GM06990 (cell line): ENCODE data around the gene ARHGAP22.

Experiments used
- DNase-seq: peaks from one replicate; pipeline ENCODE4 v3.0.0-alpha.2; 2011; ENCODE audit not compliant: insufficient read length; ENCODE audit errors: extremely low read depth
- H3K27me3 ChIP-seq: replicated peaks from 2 replicates; pipeline ENCODE4 v1.6.0; 2011; ENCODE audit warnings: low read length; ENCODE audit not compliant: control insufficient read depth, insufficient read depth
- H3K36me3 ChIP-seq: 2 replicates; pipeline ENCODE4 v1.5.1; 2011; ENCODE audit warnings: low read length; ENCODE audit not compliant: control insufficient read depth, insufficient read depth
- H3K4me3 ChIP-seq: replicated peaks from 2 replicates; pipeline ENCODE4 v1.5.1; 2011; ENCODE audit warnings: low read depth, mild to moderate bottlenecking, control low read depth, low read length
- CTCF ChIP-seq: IDR thresholded peaks from 2 replicates; pipeline ENCODE4 v1.5.1; 2011; ENCODE audit warnings: low read length, control low read depth, mild to moderate bottlenecking, inconsistent platforms; ENCODE audit not compliant: insufficient read depth, poor library complexity, severe bottlenecking

ARHGAP22 gene

GRCh38 chr10:48442809-48443177 lies 162.1 kb downstream of the ARHGAP22 start:
- DNase-seq = no peak
- Histone ChIP-seq H3K27me3 (no peaks in the 10 kb centered on the region), H3K36me3 (no peaks in the 10 kb centered on the region), H3K4me3 (no peak overlapping the region)
- no peak for TF ChIP-seq CTCF

DNA sequence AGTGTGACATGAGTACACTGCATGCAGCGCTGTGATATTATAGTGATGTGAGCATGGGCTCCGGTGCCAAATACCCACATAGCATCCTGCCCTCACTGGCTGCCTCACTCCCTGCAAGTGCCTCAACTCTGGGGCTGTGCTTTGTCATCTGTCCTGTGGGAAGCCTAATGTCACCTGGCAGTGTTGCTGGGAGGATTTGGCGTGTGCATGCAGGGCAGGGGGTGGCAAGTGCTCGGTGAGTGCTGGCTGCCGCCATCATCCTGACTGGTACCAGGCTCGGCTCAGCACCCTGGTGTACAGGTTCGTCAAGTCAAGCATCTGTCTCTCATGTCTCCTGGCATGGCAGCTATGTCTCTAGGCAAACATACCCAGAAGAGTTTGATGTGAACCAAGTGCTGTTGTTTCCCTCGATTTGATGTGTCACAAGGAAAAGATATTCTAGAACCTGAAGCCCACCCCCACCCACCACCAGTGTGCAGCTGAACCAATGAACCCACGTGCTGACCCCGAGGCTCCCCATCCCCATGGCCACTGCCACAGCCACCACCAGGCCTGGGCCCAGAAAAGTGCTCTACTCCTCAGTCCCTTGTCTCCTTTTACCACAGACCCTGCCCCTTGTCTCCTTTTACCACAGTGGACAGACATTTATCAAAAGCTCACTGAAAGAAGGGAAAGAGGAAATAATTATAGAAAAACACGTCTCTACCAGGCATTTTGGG lies 162.6 kb downstream of the ARHGAP22 start:
- no peaks in the 10 kb centered on the region for H3K27me3 ChIP-seq
- H3K4me3 ChIP-seq = no peak overlapping the region
- no peaks in the 10 kb centered on the region for H3K36me3 ChIP-seq
- TF ChIP-seq CTCF = no peak
- no peak for DNase-seq

DNA sequence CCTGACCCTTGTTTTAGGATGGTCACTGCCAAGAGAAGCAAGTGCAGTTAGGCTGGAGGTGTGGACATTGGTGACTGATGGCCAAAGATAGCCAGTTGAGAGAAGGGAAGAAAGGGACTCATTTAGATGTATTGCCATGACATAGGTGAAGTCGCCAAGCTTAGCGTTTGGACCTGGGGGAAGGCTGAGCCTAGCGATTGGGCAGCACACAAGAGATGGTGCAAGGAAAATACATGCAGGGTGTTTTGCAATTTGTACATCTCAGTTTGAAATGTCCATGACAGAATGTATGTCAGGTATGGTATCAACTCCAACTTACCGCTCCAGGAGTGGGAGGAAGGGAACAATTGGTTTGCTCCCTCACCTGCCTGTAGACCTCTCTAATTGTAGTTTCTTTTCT lies 164.1 kb downstream of the ARHGAP22 start:
- TF ChIP-seq CTCF = no peak
- H3K36me3 ChIP-seq = no peaks in the 10 kb centered on the region
- no peaks in the 10 kb centered on the region for H3K27me3 ChIP-seq
- no peak overlapping the region for H3K4me3 ChIP-seq
- no peak for DNase-seq

- TF ChIP-seq CTCF = no peak
- DNase-seq = no peak
- H3K36me3 ChIP-seq = no peaks in the 10 kb centered on the region; the same call in 1 of the 2 replicates
- no peak overlapping the region for H3K4me3 ChIP-seq
- no peaks in the 10 kb centered on the region for H3K27me3 ChIP-seq
Observed at GRCh38 chr10:48439581-48440041, 165.3 kb downstream of the ARHGAP22 start.

- H3K4me3 ChIP-seq = no peak overlapping the region
- TF ChIP-seq CTCF = no peak
- no peaks in the 10 kb centered on the region for H3K27me3 ChIP-seq
- H3K36me3 ChIP-seq = no peaks in the 10 kb centered on the region; the same call in 1 of the 2 replicates
- no peak for DNase-seq
Observed at GRCh38 chr10:48439031-48439430, 165.8 kb downstream of the ARHGAP22 start.
